Measurements from ENCODE around the gene TMEM185A.
"Not testable (repeated sequence)": the region's sequence is repeated elsewhere in the genome, so short reads cannot be mapped to it uniquely, and the experiment has no call there.

Gene TMEM185A

DNA sequence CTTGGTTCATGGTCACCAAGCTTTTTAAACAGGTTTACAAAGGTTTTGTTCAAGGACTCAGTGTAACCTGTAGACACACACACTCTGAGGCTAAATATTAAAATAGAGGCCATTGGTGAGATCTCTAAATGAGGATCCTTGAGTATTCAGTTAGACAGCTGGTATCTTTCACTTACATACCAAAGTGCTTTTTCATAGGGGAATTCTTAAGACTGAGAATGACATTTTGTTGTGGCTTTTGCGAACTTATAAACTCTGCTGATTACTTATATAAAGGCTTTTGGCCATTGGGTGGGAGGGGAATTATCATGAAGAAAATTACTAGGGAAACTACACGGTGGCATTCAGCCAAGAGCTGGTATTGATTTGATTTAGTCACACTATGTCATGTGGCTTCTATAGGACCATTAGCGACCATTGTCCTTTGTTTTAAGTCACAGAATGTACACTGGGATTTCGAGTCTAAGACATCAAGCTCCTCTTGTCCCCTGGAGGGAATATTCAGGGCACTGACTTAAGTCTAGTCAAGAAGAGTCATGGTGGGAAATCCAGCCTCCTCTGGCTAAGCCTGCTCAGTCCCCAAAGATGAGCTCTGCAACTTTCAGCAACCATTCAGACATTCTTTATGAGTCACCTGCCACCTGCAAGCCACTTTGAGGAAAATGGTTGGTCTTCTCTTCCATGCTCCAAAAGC, 80.2 kb downstream of the TMEM185A start:
- not testable (repeated sequence) for DNase-seq (ENCODE audit: low read depth in 2 of 2)

DNA sequence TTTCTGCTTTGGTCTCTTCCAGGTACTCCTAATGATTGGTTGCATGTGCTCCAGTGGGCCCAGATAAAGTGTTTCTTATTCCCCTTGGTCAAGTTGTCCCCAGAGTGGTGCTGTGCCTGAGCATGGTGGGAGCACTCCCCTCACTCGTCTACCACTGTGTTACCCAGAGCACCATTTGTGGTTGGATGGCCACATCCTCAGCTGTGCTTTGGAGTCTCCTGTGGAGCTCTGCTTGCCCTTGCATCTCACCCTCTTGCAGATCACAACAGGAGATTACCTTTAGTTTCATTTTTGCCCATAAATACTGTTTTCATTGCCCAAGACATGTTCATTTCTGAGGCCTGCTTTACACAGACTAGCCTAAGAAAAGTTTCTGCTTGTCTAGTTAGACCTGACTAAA, 81.1 kb downstream of the TMEM185A start:
- not testable (repeated sequence) for DNase-seq (ENCODE audit: low read depth in 2 of 2)

DNA sequence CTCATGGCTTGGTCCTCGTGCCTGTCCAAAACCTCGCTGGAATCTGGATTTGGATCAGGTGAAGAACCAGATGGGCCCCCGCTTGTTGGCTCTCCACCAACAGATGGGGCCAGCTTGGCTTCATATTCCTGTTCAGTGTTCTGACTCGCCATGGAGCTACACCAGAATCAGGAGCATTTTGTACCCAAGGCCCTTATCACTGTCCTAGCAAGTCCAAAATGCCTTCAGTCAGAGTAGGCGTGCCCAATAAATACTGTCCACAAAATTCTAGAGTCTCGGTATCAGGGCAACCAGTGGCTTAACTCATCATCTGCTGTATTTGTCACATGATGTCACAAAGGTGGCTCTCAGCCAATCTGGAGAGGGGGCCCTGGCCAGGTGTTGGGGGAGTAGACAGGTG, 81.9 kb downstream of the TMEM185A start, which contains the start of gene HSFX3:
HSFX3 (minus strand) TSS at position 224 of the 400 bp plus-strand sequence; CDS start at position 152, 72 bp downstream.
- not testable (repeated sequence) for DNase-seq (ENCODE audit: low read depth in 2 of 2)

DNA sequence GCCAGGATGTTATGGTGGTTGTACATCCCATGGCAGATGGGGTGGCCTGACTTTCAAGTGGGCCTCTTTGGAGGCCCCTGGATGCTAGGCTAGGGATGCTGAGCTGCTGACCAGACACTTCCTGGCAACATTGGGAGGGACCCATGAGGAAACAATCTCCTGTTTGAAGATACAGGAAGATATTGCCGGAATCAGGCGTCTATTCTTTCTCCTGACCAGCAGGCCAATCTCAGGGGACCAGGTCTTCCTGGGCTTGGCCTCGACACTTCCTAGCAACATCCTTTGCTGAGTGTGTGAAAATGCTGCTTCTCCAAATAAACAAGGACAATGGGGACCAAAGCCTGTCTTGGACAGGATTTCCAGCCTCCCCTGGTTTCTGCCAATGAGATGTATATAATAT, 83.8 kb downstream of the TMEM185A start:
- not testable (repeated sequence) for DNase-seq (ENCODE audit: low read depth in 2 of 2)

DNA sequence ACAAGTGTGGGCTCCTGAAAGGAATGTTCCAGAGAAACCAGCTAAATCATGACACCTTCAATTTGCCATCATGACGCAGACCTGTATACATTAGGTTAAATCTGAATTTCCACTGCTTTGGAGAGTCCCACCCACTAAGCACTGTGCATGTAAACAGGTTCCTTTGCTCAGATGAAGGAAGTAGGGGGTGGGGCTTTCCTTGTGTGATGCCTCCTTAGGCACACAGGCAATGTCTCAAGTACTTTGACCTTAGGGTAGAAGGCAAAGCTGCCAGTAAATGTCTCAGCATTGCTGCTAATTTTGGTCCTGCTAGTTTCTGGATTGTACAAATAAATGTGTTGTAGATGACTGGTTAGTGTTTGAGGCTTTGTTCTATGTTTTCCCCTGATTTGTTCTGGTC, 84.6 kb downstream of the TMEM185A start:
- not testable (repeated sequence) for DNase-seq (ENCODE audit: low read depth in 2 of 2)

All from stimulated activated CD4-positive, alpha-beta T cell treated with anti-CD3 and anti-CD28 coated beads, Interleukin-4, amount 100 ng/mL, for 48 hours (primary cell).